A673 (cell line): ENCODE data around the gene C2orf72. TPM values are rescaled to one million over a fixed set of nuclear protein-coding genes. Genes with fewer than 3 reads are reported as not detected.

Experiments used
- BruUV-seq: library from RNA; stranded (reverse); fragments of 400-500 nt; replicated peaks from 2 replicates; lab custom pipeline; 2021; lab: Mats Ljungman, UMichigan
- CTCF ChIA-PET: fragments of 300-600 bp; sonication (Branson Sonifier 250); formaldehyde crosslinking; loops from one replicate; lab custom pipeline; 2022; ENCODE audit warnings: antibody characterized with exemption; lab: Charles Lee
- POLR2A ChIA-PET: fragments of 300-600 bp; sonication (Branson Sonifier 250); formaldehyde crosslinking; loops from one replicate; lab custom pipeline; 2022; ENCODE audit warnings: antibody characterized with exemption; ENCODE audit not compliant: low non-redundant PET; lab: Charles Lee
- DNase-seq: peaks from one replicate; pipeline ENCODE4 v3.0.0-alpha.2; 2015; ENCODE audit warnings: low spot score
- H3K27ac ChIP-seq: fragments of 200-600 bp; sonication (generic); 2 replicates; pipeline ENCODE4 v1.5.1; 2016; ENCODE audit warnings: mixed run types, low read depth, mild to moderate bottlenecking, mixed read lengths, antibody characterized with exemption, low read length; ENCODE audit not compliant: poor library complexity, severe bottlenecking
- H3K27me3 ChIP-seq: fragments of 200-600 bp; sonication (generic); replicated peaks from 2 replicates; pipeline ENCODE4 v1.6.1; 2017; ENCODE audit warnings: mixed run types, low read depth, mild to moderate bottlenecking, mixed read lengths, antibody characterized with exemption, low read length; ENCODE audit not compliant: insufficient read depth, poor library complexity
- H3K36me3 ChIP-seq: fragments of 200-600 bp; sonication (generic); 2 replicates; pipeline ENCODE4 v1.6.1; 2016; ENCODE audit warnings: mixed run types, mild to moderate bottlenecking, mixed read lengths, antibody characterized with exemption, low read length; ENCODE audit not compliant: insufficient read depth, poor library complexity, severe bottlenecking
- H3K4me1 ChIP-seq: fragments of 200-600 bp; sonication (generic); 2 replicates; pipeline ENCODE4 v1.6.1; 2017; ENCODE audit warnings: mixed run types, mild to moderate bottlenecking, mixed read lengths, antibody characterized with exemption, low read length; ENCODE audit not compliant: insufficient read depth, poor library complexity, severe bottlenecking
- H3K4me3 ChIP-seq: fragments of 200-600 bp; sonication (generic); 2 replicates; pipeline ENCODE4 v1.5.1; 2016; ENCODE audit warnings: low read depth, mixed run types, mild to moderate bottlenecking, mixed read lengths, low read length; ENCODE audit not compliant: poor library complexity, severe bottlenecking
- H3K9me3 ChIP-seq: fragments of 200-600 bp; sonication (generic); 2 replicates; pipeline ENCODE4 v1.6.1; 2016; ENCODE audit warnings: mixed run types, low read depth, mild to moderate bottlenecking, mixed read lengths, antibody characterized with exemption, low read length; ENCODE audit not compliant: poor library complexity, severe bottlenecking
- CTCF ChIP-seq: fragments of 300-800, 200-600 bp; sonication (generic); conservative IDR thresholded peaks from 2 replicates; pipeline ENCODE4 v1.5.1; 2017; ENCODE audit warnings: low read depth, mild to moderate bottlenecking, antibody characterized with exemption, low read length, moderate library complexity, mixed read lengths
- EZH2 ChIP-seq: fragments of 200-600 bp; sonication (generic); IDR thresholded peaks from 2 replicates; pipeline ENCODE4 v1.6.1; 2017; ENCODE audit warnings: borderline replicate concordance, low read depth, mild to moderate bottlenecking, mixed read lengths, antibody characterized with exemption, low read length; ENCODE audit not compliant: poor library complexity, severe bottlenecking
- intact Hi-C: fragments of 100-400 bp; cut with micrococcal nuclease; formaldehyde crosslinking; loops from one replicate; pipeline ENCODE4 v1.10.0; 2022; ENCODE audit not compliant: unreplicated experiment
- total RNA-seq: library from RNA; stranded (reverse); gene quantifications from 2 replicates; pipeline ENCODE4 v1.2.3, GENCODE V29; 2021

The C2orf72 gene
- total RNA-seq, 1 experiment from 2014 or later, result not detected

- H3K4me3 ChIP-seq, result no peak overlapping the region
- H3K9me3 ChIP-seq, result no peaks in the 10 kb centered on the region
- TF ChIP-seq EZH2, result peak; percentile 65
- no peak for TF ChIP-seq CTCF
- H3K4me1 ChIP-seq, result no peaks in the 10 kb centered on the region
- H3K27me3 ChIP-seq, result peaks cover 90% of the 10 kb centered on the region
- H3K36me3 ChIP-seq, result no peaks in the 10 kb centered on the region
- no TSS peak for BruUV-seq
- intact Hi-C loops, result no loop called here
- ChIA-PET POLR2A (no interaction called here), CTCF (interaction anchor here (0.6 kb wide), 1 partner anchor 227 kb away, joined by 10 read pairs; no protein-coding TSS in a partner anchor)
- H3K27ac ChIP-seq, result no peak overlapping the region
- DNase-seq, result no peak
Observed at GRCh38 chr2:231037731-231038482, 584 bp downstream of the C2orf72 start.

GRCh38 chr2:231038483-231039293 is 1.4 kb downstream of the C2orf72 start:
- H3K4me1 ChIP-seq, result no peaks in the 10 kb centered on the region
- H3K4me3 ChIP-seq, result no peak overlapping the region
- no peaks in the 10 kb centered on the region for H3K36me3 ChIP-seq
- peaks cover 82% of the 10 kb centered on the region for H3K27me3 ChIP-seq
- POLR2A ChIA-PET, result interaction anchor here (0.5 kb wide), 1 partner anchor 183 kb away, joined by 19 read pairs; no protein-coding TSS in a partner anchor
- no peak for TF ChIP-seq CTCF
- TF ChIP-seq EZH2, result no peak
- CTCF ChIA-PET, result no interaction called here
- no peak overlapping the region for H3K27ac ChIP-seq
- DNase-seq, result no peak
- intact Hi-C loops, result no loop called here
- no TSS peak for BruUV-seq
- no peaks in the 10 kb centered on the region for H3K9me3 ChIP-seq

GRCh38 chr2:231039294-231039664 is 2.0 kb downstream of the C2orf72 start:
- Histone ChIP-seq H3K9me3 (no peaks in the 10 kb centered on the region), H3K27ac (no peak overlapping the region), H3K36me3 (no peaks in the 10 kb centered on the region), H3K4me3 (no peak overlapping the region), H3K4me1 (no peaks in the 10 kb centered on the region), H3K27me3 (peaks cover 76% of the 10 kb centered on the region)
- ChIA-PET CTCF (no interaction called here), POLR2A (no interaction called here)
- TF ChIP-seq EZH2, result no peak
- no peak for TF ChIP-seq CTCF
- no TSS peak for BruUV-seq
- intact Hi-C loops, result no loop called here
- DNase-seq, result no peak
